GF-D8 (cell line): ENCODE results near the gene LRG1.
A peak's percentile ranks its signal among the peaks of the same experiment; 100 is the strongest.
"Not testable (repeated sequence)": the region's sequence is repeated elsewhere in the genome, so short reads cannot be mapped to it uniquely, and the experiment has no call there.

Experiments used
- DNase-seq: peaks from one replicate; lab custom pipeline; 2025; lab: John Stamatoyannopoulos, UW

Gene LRG1

GRCh38 chr19:4529924-4530522 lies 9.8 kb downstream of the LRG1 start:
- DNase-seq: no peak

GRCh38 chr19:4528843-4529242 lies 11.0 kb downstream of the LRG1 start:
- DNase-seq: no peak

GRCh38 chr19:4527377-4527776 lies 12.5 kb downstream of the LRG1 start:
- not testable (repeated sequence) for DNase-seq

DNA sequence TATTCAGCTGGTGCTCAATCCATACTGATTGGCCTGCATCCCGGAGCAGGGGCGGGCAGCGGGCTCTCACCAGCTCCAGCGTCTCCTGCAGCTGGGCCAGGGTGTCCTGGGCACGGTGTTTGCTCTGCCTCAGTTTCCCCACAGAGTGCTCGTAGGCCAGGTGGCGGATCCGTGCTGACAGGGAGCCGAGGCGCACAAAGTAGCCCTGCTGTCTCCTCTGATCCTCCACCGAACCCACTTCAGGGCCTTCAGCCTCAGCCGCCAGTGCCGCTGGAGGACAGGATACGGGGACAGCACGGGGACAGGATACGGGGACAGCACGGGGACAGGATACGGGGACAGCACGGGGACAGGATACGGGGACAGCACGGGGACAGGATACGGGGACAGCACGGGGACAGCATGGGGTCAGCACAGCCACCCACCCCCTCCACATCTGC lies 14.3 kb downstream of the LRG1 start:
- no peak for DNase-seq

DNA sequence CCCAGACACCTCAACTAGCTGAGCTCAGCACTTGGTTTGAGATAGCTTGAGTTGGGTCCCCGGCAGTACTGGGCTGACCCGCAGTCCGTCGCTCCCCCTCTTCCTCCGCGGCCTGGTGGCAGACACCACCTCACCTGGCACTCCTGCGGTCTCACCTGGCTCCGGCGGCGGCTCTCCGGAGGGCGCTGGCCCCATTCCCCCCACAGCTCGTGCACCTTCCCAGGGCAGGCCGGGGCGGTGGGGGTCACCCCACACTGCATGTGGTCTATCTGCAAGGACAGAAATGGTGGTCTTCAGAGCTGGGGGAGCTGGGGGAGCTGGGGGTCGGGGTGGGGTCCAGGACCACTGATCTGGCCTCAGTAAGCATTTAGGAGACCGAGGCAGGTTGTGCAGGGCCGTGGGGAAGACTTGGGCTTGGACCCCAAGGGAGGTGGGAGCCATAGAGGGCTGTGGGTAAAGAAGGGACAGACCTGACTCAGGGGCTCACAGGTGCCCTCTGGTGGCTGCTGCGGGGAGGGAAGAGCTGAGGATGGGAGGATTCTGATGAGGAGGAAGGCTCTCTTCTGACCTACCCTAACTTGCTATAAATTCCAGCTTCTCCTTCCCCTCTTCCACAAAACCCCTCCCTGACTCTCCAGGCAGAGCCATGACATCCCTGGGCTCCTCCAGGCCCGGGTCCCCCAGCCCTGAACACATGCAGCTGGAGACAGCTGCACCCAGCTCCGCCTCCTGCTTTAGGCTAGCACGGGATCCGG lies 14.9 kb downstream of the LRG1 start:
- DNase-seq: no peak

- no peak for DNase-seq
Observed at GRCh38 chr19:4523306-4524110, 16.3 kb downstream of the LRG1 start.

DNA sequence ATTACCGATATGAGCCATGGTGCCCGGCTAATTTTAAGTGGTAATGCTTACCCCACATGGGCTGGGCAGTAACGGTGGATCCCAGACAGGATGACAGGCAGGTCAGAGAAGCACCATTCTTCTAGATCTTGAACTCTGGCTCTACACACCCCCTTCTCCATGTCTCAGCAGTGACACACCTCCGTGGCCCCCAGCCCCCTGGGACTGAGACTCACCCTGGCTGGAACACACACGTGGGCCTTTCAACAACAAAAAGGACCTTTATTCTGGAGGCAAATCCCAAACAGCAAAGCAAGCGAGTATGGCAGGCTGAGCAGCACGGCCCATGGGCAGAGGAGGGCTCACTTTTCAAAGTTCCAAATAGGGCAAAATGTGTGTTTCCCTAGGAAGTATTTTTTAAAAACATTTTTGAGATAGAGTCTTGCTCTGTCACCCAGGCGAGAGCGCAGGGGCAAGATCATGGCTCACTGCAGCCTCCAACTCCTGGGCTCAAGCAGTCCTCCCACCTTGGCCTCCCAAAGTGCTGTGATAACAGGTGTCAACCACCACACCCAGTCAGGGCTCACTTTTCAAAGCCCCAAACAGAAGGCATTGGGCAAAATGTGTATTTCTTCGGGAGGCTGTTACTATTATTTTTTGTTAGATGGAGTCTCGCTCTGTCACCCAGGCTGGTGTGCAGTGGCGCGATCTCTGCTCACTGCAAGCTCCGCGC lies 17.4 kb downstream of the LRG1 start:
- no peak for DNase-seq

GRCh38 chr19:4521888-4522242 lies 18.0 kb downstream of the LRG1 start:
- no peak for DNase-seq

GRCh38 chr19:4521170-4521887 lies 18.5 kb downstream of the LRG1 start:
- DNase-seq: no peak

DNA sequence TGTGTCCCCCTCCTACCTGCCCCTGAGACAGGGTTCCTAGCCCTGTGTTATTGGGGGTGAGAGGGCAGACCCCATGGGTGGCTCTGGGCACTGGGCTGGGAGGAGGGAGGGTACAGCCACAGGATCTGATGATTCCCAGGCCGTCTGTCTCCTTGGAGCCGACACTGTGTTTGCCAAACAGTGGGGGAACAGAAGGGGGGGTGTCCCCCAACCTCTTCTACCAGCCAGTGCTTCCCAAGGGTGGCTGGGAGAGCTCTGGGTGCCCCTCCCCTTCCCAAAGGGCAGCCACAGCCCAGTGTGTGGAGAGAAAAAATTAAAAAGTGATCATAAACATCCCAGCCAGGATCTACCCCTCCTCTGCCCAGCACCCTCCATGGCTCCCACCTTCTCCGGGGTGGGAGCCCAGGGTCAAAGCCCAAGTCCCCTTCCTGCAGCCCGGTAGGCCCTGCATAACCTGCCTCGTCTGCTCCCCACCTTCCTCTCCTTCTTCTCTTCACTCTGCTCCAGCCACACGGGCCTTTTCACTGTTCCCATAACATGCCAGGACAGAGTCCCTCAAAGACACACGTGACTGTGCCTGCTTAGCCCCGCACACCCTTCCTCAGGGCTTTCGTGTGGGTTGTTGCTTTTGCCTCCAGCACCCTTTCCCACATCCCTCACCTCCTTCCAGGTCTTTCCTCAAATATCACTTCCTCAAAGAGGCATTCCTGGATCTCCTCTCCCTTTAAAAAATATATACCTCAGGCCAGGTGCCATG lies 20.1 kb downstream of the LRG1 start:
- no peak for DNase-seq

- no peak for DNase-seq
Observed at GRCh38 chr19:4519172-4519496, 20.7 kb downstream of the LRG1 start.

DNA sequence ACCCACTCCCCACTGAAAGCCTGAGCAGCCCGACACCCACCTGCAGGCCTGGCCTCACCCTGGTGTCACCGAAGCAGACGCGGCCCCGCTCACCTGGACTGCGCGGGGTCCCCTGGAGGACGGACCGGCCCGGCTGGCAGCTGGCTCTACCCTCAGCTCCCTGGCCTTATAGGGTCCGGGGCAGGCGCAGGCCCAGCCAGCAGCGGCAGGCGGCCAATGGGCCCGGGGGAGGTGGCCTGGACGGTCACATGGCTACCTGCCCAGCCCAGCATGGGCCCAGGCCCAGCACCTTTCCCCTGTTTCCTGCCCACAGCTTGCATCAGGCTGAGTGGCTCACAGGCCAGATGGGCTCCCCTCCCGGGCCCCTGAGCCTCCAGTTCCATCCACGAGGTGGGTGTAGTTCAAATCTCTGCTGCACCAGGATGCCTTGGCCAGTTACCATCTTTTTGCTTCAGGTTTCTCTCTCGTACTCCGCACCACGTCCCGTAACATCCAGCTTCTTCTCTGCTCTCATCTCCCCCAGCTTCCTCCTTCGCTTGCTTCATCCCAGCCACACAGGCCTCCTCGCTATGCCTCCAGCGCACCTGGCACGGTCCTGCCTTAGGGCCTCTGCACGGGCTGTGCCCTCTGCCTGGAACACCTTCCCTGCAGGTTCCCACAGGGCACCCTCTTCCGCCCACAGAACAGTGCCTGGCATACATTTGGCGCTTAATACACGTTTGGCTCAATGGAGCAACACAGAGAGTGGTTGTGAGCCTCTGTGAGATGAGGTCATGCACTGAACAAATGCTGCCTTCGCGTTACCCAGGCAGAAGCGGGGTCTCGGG lies 21.3 kb downstream of the LRG1 start, which contains the start of gene PLIN4:
TSS of gene PLIN4 (minus strand) at position 142 of the 827 bp plus-strand sequence. CDS start 214 bp downstream, outside the sequence.
- DNase-seq: peak; percentile 8

- no peak for DNase-seq
Observed at GRCh38 chr19:4517451-4518057, 22.3 kb downstream of the LRG1 start.

DNA sequence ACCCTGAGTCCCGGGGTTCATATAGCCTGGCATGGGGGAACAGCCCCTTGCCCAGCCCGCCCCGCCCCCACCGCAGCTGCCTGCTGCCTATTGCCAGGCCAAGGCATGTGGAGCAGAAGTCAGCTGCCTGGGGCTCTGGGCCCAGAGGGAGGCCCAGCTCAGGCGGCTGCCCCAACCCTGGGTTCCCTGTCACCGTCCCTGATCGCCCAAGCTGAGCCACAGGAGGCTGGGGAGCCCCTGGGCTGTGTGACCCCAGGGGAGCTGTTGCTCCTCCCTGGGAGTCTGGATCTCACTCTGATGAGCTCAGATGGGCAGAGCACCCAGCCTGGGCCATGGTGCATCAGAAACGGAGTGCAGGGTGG lies 22.9 kb downstream of the LRG1 start:
- DNase-seq: no peak

DNA sequence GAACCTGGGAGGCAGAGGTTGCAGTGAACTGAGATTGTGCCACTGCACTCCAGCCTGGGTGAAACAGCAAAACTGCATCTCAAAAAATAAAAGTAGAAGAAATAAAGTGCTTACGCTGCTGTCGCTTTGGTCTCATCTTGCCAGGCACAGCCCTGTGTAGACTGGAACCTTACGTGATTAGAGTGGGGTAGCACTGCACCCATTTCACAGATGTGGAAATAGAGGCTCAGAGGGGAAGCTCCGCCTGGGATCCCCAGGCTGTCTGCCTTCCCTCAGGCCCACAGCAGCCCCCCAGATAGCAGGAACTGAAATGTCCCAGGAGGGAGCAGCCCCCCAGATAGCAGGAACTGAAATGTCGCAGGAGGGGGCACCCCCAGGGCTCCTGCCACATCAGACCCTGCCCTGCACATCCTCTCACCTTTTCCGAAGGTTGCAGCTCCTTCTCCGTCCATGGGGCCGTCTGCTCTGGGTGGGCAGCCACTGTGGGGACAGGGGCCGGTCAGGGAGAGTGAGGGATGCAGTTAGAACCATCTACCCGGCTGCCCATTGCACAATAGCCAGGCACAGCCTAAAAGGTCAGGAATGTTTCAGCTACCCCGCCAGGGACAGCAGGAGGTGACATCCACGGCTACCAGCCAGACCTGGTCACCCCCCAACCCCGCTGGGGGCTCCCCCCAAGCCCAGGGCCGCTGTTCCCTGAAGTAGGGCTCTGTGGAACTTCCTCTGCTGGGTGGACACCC lies 23.5 kb downstream of the LRG1 start:
- DNase-seq: no peak

GRCh38 chr19:4515732-4516131 lies 24.1 kb downstream of the LRG1 start:
- DNase-seq: no peak

DNA sequence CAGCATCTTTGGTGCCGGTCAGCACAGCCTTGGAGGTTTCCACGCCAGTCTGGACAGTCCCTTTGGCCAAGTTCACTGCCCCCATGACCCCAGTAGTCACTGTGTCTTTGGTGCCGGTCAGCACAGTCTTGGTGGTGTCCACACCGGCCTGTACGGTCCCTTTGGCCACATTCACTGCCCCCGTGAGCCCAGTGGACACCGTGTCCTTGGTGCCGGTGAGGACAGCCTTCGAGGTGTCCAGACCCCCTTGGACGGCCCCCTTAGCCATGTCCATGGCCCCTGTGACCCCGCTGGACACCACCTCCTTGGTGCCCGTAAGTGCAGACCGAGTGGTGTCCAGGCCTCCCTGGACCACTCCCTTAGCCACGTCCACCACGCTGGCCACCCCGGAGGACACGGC lies 26.6 kb downstream of the LRG1 start:
- DNase-seq: no peak

- no peak for DNase-seq
Observed at GRCh38 chr19:4512070-4512469, 27.8 kb downstream of the LRG1 start.
